ENCODE measurements around the gene RTN4R. TPM values are rescaled to one million over a fixed set of nuclear protein-coding genes. Genes with fewer than 3 reads are reported as not detected.
"Not testable (repeated sequence)": the region's sequence is repeated elsewhere in the genome, so short reads cannot be mapped to it uniquely, and the experiment has no call there.

The RTN4R gene
- total RNA-seq, 1 experiment from 2014 or later, result 15.6 TPM

DNA sequence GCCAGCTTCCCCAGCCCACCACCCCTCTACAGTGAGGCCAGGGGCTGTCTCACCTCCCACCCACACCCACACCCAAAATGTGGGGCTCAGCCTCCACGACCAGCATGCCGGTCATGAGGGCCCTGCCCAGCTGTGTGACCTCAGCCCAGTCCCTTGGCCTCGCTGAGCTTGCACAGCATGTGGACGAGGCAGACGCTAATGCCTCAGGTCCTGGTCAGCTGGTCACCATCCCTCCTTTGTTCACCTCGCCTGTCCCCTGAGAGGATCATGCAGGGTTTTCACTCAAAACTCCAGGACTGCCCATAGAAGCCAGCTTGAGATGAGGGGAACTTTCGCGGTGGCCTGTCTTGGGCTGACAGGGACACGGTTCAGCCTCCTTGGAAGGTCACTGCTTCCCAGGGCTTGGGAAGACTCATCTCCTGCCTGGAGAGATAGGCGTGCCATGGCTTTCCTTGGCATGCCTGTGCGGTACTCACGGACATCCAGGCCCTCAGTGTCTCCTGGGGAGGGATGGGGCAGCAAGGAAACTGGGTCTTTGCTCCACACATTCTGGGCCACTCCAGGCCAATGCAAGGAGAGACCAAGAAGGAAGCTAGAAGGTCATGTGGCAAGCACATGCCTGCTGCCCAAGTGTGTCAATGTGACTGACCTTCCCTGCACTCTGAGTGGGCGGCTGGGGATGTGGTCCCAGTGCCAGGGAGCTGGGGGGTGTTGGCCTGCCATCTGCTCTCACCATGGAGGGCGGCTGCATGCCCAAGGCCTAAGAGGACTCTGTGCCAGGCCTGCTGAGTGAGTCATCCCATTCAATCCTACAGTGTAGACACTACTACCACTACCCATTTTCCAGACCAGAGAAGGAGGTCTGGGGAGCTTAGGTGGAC is 3.2 kb upstream of the RTN4R start:
- no peak for DNase-seq (ENCODE audit: low spot score)

DNA sequence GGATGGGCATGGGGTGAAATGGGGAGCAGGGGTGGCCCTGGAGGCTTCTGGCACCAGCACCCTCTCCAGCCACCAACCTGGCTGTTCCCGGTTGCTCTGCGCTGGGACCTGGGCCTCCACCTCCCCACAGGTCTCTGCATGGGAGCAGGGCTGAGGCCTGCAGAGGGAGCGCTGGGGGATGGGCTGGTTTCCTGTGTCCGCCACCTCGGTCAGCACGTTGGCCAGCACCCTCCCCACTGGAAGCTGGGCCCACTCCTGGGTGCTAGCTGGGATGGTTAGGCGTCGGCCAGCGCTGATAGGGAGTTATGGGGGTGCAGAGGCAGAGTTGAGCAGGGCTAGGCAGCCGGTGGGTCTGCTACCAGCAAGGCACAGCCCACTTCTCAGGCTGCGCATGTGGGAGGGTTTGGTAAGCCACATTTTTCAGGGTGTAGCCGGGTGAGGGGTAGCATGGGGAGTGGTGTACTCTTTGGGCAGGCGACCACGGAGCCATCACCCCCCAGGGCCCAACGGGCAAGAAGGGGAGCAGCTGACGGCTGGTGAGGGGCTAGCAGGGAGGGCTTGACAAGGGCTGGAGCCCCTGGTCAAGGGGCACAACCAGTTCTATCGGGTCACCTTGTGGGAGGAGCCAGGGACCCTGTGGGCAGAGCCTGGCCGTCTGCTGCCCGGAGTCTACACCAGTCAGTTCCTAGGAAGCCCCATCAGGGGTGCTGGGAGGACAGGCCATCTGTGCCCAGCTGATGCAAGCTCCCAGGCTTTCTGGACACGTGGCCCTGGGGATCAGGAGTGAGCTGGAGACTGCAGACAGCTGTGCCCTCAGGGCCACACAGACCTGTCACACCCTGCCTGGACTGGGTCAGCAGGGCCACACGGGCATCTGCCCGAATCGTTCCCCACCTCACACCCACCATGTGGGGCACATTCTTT is 2.3 kb upstream of the RTN4R start:
- not testable (repeated sequence) for DNase-seq (ENCODE audit: low spot score)

DNA sequence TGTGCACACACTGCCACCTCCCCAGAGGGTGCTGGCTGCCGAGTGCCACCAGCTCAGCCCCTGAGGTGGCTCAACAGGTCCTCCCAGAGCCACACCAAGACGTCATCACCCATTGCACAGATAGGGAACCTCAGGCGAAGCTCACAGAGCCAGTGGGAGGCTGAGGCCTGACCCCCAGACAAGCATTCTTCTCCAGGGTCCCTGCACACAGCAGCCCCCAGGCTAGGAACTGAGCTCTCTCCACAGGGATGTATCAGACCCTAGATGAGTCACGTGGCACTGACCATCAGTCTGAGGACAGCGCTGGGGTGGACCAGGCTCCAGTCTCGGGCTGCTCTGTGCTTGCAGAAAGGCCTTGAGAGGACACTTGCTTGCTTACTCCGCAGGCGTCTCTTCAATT is 1.6 kb upstream of the RTN4R start:
- not testable (repeated sequence) for DNase-seq (ENCODE audit: low spot score)

DNA sequence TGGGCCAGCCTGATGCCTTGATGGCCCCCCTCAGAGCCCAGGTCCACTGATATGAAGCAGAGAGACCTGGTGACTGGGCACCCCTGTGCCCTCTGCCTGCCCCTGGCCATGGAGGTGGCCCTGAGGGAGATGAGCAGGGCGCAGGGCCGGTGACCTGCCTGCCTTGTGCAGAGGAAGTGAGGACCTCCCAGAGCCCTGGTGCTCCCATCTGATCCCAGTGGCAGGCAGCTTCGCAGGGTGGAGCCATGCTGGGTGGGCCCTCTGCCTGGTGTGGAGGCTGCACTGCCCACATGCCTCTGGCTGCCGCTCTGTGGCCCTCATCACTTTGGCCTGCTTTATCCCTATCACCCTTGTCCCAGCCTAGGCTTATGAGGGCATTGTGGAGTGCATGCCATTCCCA is 1.1 kb upstream of the RTN4R start:
- DNase-seq (ENCODE audit: low spot score), result not testable (repeated sequence)

DNA sequence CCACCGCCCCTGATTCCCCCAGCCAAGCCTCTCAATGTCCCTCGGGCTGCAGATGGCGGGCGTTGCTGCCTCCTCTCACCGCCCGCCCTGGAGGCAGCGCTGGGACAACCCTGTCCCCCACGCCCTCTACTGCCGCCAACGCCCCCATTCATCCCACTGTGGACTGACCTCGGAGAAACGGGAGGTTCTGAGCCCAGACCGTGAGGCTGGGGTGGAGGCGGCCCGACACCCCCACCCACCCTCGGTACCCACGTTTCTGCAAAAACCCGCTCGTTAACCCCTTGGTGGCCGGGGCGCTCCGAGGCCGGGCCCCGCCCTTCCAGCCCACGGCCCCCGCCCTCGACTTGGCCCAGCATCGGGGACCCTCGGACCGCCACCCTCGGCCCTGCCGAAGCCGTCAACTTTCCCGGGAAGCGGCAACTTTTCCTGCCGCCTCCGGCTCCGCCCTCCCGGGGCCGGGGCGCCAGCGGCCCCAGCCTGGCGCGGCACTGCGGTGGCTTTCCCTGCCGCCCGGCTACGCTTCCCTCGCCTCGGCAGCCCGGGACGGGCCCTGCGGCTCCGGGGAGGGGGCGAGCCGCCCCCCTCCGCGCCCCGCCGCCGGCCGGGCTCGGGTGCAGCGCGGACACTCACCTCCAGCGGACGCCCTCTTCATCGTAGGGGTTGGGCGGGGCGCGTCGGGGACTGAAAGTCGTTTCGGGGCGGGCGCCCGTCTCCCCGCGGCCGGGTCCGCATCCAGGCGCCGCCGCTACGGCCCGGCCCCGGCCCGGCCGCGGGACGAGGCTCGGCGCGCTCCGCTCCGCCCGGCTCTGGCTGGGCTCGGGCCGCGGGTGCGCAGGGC is 458 bp downstream of the RTN4R start:
- DNase-seq (ENCODE audit: low spot score), result no peak

DNA sequence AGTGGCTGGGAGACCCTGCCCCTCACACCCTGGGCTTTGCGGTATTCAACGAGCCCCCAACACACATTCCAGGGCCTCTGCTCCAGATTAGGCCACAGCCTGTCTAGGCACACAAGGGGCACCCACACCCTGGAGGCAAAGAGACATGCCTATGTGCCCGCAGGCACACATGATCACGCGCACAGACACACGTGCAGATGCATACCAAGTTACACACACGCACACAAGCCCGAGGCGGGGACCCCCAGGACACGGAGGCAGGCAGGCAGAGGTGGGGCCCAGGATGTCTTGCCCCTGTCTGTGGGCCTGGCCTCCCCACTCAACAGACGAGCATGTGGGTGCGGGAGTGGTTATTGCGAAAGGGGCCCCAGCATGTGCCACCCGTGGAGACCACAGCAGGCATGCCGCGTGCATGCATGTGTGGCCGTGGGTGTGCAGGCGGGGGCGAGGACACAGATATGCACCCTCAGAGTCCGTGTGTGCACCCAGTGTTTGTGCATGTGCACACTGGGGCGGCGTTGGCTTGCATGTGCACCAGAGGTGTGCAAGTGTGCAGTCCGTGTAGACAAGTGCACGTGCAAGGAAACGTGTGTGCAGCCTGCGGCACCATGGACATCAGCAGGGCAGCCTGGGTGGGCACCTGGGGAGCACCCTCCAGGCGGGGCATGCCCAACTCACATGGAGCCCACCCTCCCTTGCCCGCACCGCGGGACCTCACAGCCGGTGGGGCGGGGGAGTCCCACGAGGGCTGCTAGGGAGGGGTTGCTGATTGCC is 1.3 kb downstream of the RTN4R start:
- DNase-seq (ENCODE audit: low spot score), result not testable (repeated sequence)

DNA sequence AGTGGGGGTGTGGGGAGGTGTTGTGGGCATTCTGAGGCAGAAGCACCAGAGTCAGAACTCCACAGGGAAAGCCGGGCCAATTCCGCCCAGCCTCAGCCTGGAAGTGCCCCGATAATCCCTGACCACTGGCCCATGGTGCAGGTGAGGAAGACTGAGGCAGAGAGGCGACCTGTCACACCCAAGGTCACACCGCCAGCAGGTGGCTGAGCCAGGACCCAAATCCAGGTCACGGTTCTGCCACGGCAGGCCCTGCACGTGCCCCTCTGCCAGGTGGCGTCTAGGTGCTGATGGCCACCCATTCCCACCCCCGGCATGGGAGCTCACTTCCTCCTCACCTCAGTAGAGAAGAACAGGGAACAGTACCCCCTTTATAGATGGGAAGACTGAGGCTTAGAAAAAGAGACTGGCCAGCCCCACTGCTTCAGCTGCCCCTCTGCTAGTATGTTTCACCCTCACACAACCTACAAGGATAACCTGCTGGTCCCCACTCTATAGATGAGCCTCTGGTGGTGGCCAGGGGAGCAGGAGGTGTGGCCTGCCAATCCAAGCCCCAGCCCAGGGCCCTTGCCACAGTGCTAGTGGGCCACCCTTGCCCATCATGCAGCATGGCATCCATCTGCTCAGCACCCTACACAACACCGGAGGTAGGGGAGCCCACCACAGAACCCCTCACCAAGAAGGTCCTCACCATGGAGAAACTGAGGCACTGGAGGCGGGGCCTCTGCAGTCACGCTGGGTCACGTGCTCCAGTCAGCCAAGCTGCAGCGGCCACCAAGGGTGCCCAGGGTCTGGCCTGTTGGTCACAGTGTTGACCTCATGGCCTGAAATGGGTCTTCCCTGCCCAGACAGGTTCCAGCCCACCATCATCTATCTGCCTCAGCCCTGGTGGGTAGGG is 2.1 kb downstream of the RTN4R start:
- not testable (repeated sequence) for DNase-seq (ENCODE audit: low spot score)

DNA sequence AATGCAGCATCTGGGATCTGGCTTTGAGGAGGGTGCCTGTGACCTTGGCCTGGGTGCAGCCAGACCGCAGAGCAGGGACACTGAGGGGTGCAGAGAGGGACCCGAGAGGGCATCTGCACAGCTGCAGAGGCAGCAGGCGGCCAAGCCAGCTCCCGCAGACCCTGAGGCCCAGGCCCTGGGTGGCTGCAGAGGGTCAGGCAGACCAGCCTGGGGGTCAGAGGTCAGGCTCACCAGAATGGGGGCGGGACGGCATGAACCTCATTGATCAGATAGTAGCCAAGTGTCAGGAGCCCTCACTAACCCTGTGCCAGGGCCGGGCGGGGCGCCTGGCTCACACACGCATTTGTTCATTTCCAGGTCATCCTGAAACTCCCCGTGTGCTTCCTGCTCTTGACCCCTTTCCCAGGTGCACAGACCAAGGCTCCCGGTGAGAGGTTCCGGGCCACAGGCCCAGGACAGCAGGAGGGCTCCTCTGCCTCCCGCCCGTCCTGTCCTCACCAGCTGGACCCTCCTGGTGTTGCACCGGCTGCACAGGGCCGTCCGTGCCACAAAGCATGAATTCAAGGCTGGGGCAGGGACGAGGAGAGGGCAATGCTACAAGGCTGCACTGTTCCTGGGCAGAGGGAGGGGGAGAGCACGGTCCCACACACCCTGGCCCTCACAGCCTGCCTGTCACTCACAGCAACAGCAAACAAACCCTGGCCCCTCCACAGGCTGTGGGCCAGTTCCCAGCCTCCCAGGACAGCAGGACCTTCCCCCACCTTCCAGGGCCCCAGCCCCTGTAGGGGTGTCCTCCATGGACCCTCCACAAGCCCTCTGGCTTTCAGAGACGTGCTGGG is 3.3 kb downstream of the RTN4R start:
- no peak for DNase-seq (ENCODE audit: low spot score)

DNA sequence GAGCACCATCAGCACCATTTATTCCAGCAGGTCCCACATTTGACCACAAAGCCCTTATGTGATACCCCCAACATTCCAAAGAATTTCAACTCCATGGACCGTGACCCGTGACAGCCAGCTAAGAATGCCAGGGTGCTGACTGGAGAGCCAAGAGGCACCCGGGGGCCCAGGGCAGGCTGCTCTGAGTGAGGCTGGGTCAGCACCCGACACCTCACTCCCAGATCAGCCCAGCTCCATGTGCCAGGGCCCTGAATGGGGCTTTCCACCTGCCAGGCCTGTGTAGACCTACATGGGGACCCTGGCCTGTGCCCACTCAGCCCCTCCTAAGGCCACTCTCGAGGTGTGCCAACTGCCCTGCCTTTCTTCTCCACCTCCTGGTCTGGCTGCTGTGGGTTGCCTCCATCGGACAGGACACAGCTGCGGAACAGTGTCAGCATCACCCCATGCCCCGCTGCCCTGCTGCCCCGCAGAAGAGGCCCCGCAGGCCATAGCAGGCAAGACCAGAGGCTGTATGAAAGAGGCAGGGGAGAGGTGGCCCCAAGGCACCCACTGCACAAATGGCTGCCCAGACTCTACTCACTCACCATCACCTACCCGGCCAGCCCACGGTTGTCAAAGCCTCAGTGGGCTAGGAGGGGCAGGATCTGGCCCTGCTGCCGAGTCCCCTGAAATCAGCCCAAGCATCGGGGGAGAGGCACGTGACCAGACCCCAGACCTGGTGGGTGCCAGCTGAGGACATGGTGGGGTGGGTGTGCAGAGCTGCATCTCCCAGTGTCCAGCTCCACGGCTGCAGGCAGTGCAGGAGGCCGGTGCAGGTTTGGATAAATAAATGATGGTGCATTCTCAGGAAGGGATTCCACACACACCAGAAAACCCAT is 4.5 kb downstream of the RTN4R start:
- DNase-seq (ENCODE audit: low spot score), result not testable (repeated sequence)

DNA sequence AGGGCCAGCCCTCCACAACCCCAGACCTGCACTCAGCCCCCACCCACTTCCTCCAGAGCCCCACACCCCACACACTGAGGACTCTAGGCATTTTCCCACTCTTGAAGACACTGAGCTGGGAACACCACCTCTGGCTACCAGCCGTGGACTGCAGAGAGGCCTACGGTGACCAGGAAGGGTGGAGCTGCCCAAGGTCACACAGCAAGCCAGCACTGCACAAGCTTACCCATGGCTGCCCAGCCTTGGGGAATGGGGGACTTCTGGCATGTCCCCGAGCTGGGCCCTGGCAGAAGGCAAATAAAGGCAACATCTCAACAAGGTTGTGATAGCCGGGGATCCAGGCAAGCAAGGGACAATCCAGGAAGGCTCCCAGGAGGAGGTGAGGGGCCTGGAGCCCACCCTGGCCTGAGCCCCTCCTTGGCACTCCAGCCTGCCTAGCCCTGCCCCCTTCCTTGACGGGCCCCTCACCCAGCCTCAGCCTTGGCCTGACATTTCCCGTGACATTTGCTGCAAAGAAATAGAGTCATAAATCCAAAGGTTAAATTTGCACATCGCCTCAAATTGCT is 5.5 kb downstream of the RTN4R start:
- DNase-seq (ENCODE audit: low spot score), result no peak

DNA sequence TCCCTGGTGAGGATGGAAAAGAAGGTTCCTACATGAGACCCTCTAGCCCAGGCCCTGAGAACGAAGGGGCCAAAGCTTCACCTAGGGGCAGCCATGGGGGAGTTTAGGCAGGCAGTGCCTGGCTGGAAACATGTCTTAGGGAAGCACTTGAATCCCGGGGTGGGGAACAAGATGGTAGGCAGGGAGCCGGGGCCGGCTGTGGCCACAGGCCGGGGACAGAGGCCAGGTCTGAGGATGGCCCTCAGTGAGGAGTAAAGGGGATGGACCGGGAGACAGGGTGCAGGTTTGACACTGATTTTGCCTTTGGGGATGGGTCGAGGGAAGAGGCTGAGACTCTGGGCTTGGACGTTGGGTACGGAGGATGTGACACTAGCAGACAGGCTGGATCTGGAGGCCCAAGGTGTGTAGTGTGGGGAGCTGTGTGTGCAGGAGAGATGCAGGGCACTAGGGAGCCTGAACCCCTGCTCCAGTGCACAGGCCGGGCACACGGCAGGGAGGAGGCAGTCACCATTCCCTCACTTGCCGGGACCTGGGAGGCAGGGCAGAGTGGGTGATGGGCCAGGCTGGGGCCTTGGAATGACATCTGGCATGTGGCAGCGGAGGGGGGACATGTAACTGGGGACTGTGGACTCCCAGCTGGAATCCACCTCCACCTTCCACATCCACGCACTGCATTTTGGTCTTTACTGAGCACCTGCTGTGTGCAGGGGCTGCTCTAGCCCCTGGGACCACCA is 6.1 kb downstream of the RTN4R start:
- DNase-seq (ENCODE audit: low spot score), result no peak

DNA sequence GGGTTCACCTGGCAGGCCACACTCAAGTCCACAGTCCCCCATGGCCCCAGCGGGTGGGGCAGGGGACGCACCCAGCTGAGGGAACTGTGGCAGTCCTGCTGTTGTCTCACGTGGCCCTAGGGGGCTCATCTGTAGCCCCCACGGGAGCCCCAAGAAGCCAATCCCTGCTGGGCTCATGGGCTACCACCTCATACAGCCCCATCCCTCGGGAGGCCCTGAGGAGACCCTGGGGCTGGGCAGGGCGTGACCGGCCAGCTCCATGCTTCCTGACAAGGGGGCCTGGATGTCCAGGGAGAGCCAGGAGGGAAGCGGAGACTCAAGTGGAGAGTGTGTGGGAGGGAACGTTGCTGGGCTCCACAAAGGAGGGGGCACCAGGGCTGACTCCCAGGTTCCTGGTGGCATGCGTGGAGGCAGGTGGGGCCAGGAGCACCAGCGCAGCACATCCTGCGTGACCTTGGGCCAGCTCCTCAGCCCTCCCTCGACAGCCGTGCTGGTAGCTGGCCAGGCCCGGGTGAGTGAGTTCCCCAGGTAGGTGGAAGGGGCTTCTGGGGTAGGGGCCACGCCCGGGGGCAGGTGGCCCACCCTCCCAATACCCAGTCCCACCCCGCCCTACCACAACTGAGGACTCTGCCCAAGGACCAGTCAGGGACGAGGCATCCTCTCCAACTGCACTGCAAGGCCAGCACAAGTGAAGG is 7.9 kb downstream of the RTN4R start:
- no peak for DNase-seq (ENCODE audit: low spot score)

DNA sequence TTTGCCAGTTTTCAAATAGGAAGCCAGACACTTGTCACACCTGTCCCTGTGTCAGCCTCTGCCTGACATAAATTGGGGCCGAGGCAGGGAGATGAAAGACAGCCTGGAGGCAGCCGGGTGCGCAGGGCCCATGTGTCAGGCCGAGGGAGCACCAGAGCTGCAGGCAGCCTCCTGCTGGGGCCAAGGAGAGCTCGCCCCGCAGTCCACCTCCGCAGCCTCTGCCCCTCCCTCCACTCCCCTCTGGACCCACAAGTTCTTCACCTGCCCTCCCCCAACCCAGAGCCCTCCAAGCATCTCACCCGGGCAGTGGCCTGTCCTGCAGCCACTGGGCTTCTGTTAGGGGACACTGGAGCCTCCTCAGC is 8.8 kb downstream of the RTN4R start:
- DNase-seq (ENCODE audit: low spot score), result no peak

DNA sequence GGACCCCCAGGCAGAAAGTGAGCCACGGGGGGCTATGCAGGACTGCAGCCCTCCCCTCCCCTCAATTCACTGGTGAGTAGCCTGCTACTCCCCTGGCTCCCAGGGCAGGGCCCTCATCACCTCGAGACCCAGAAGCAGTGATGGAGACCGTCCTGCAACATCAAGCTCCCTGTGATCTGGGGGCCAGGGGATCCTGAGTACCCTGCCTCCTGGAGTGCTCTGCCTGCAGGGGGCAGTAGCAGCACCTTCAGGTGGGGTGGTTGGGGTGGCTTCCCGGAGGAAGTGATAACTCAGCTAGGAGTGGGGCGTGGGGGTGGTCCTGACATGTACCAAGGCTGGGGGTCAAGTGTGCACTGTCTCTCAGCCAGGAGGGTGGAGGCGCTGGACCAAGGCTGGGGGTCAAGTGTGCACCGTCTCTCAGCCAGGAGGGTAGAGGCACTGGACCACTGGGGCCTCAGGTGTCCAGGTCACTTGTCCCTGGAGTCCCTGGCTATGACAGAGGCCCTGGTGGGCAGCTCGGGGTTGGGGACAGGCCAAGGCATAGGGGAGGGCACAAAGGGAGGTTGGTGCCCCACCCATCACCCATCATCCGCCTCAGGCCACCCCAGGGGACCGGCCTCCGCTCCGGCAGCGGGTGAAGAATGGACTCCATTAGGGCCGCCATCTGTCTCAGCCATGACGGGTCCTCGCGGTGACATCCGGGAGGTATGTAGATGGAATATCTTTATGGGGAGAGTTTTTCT is 9.4 kb downstream of the RTN4R start:
- DNase-seq (ENCODE audit: low spot score), result no peak

DNA sequence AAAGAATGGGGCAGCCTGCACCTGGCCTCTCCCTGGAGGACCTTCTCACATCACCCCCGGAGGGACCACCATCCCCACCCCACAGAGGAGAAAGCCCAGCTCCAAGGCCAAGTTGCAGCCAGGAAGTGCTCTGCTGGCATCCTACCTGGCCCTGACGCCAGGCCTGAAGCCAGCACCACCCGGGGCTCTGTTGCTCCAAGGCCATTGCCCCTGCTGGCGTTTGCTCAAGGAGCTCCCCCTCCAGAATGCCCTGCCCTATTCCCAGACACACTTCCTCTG is 10.2 kb downstream of the RTN4R start:
- no peak for DNase-seq (ENCODE audit: low spot score)
